Measurements from ENCODE around the gene GOLGA8N. TPM values are rescaled to one million over a fixed set of nuclear protein-coding genes. Genes with fewer than 3 reads are reported as not detected.

Gene GOLGA8N
- total RNA-seq, 3 donors from 2014 or later (not counting 1 experiment from before 2014, with no cell fraction given): 50.5 to 238 (median 72.9) TPM

DNA sequence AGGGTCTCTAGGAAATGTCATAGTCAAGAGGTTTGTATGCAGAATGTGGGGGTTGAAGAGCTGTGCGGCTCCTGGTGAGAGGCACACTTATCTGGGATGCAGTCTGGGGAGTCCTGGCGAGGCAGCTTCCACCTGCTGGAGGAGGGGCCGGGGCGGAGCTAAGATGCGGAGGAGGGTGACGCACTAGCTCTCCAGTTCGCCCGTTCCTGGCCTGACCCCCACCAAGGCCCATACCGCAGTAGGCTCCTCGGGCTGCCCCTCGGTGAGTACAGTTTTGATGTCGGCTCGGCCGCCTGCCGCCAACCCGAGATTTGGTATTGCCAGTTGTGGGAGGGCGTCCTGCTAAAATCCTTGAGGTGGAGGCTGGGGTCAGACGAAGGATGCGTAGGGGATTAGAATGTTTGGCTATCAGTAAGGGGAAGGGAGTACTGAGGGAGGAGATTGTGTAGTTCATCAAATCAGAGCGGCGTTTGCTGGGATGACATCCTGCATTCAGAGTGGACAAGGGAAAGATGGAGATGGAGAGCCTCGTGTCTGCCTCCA is 48.3 kb downstream of the GOLGA8N start, which contains the start of gene SCG5:
Gene SCG5, plus strand, starts transcription at position 194 of the 543 bp plus-strand sequence. CDS start 1,883 bp downstream, outside the sequence.
- Histone ChIP-seq H3K4me3 (ENCODE audit: low read length) (no peak within 1 kb of the TSS), H3K4me1 (ENCODE audit: control insufficient read depth, insufficient read depth, low read length) (peaks cover 3% of the 10 kb centered on the region), H3K9me3 (ENCODE audit: control insufficient read depth, insufficient read depth, low read length) (no peaks in the 10 kb centered on the region), H3K27me3 (ENCODE audit: control insufficient read depth, insufficient read depth, low read length) (no peaks in the 10 kb centered on the region), H3K36me3 (ENCODE audit: control insufficient read depth, insufficient read depth, low read length) (no peaks in the 10 kb centered on the region), H3K27ac (ENCODE audit: low read length) (no peak within 1 kb of the TSS)
- Mint-ChIP-seq H3K4me1 (peaks cover 9 to 10% of the 10 kb centered on the region in 2 donors), H3K9me3 (no peaks in the 10 kb centered on the region), H3K4me3 (peak within 1 kb of the TSS; percentile 25), H3K27me3 (ENCODE audit: low read depth in 2 of 2) (peaks cover 0 to 7% of the 10 kb centered on the region in 2 donors), H3K27ac (no peak within 1 kb of the TSS), H3K36me3 (peaks cover 5% of the 10 kb centered on the region)
- intact Hi-C loops (cut with micrococcal nuclease): no loop called here
- ATAC-seq: no peak
- 48% methylated on average over 22 of the region's 22 CpGs for WGBS (ENCODE audit: insufficient coverage)
- no peak for DNase-seq
- TF ChIP-seq CTCF (IDR thresholded peaks at IDR 0.05): no peak

DNA sequence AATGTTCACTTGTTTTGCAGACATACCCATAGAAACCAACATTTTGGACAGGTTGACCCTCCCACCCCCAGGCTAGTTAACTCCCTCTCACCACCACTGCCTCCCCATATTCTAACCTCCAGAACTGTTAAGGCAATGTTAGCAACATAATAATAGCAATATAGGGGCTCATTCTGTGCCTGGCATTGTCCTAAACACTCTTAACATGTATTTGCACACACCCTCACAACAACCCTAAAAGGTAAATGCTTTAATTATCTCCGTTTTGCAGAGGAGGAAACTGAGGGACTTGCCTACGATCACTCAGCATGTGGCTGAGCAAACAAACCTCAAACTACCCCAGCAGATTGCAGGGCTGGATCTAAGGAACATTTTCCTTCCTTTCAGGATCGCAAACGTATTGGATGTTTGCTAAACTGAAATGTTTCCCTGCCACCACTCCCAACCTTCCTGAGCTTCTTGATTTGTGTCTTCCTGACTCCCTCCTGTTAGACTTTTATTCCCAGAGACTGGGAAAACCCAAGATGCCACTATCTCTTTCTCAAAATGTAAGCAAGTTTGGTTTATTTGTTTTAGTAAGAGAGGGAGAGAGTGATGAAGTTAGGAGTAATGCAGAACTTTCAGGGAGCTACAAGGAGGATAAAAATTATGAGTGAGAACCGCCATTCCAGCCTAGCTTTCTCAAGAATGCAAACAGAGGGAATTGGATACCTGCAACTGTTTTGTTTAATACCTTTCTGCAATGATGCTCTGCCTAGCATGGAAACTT is 49.6 kb downstream of the GOLGA8N start:
- no peak for TF ChIP-seq CTCF (IDR thresholded peaks at IDR 0.05)
- peaks cover 9 to 10% of the 10 kb centered on the region in 2 donors for H3K4me1 Mint-ChIP-seq
- ATAC-seq: no peak
- no peaks in the 10 kb centered on the region for H3K9me3 Mint-ChIP-seq
- H3K27me3 ChIP-seq (ENCODE audit: control insufficient read depth, insufficient read depth, low read length): no peaks in the 10 kb centered on the region
- peaks cover 3% of the 10 kb centered on the region for H3K4me1 ChIP-seq (ENCODE audit: control insufficient read depth, insufficient read depth, low read length)
- H3K27ac ChIP-seq (ENCODE audit: low read length): no peak overlapping the region
- H3K27me3 Mint-ChIP-seq (ENCODE audit: low read depth in 2 of 2): peaks cover 0 to 7% of the 10 kb centered on the region in 2 donors
- H3K9me3 ChIP-seq (ENCODE audit: control insufficient read depth, insufficient read depth, low read length): no peaks in the 10 kb centered on the region
- no peak overlapping the region for H3K4me3 ChIP-seq (ENCODE audit: low read length)
- 90% methylated on average over 5 of the region's 5 CpGs for WGBS (ENCODE audit: insufficient coverage)
- no peaks in the 10 kb centered on the region for H3K36me3 Mint-ChIP-seq
- H3K36me3 ChIP-seq (ENCODE audit: control insufficient read depth, insufficient read depth, low read length): no peaks in the 10 kb centered on the region
- no peak overlapping the region for H3K4me3 Mint-ChIP-seq
- no peak for DNase-seq
- no peak overlapping the region for H3K27ac Mint-ChIP-seq
- intact Hi-C loops (cut with micrococcal nuclease): no loop called here

DNA sequence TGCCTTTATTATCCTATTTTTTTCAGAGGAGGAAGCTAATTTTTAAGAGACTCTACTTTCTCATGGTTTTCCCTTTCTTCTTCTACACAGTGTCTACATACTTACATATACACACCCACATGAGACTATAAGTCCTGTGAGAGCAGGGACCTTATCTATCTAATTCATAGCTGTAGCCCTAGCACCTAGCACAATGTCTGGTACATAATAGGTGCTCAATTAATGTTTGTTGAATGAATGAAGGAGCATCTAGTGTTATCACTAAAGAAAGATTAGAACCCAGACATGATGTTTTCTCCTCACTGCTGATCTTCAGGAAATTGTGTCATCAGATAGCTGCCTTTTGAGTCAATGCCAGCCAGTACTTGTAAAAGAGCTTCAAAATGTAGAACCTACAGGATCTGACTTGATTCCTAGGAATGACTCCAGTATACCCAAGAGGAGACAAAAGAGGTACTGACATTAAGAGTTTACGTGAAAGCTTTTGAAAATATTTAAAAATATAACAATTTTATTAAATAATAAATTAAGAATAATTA is 50.7 kb downstream of the GOLGA8N start:
- Mint-ChIP-seq H3K36me3 (no peaks in the 10 kb centered on the region), H3K27ac (no peak overlapping the region), H3K4me3 (no peak overlapping the region), H3K27me3 (ENCODE audit: low read depth in 2 of 2) (peaks cover 0 to 7% of the 10 kb centered on the region in 2 donors), H3K9me3 (no peaks in the 10 kb centered on the region), H3K4me1 (peaks cover 9 to 10% of the 10 kb centered on the region in 2 donors)
- no CpG with 5 or more reads among the region's 1 CpG for WGBS (ENCODE audit: insufficient coverage)
- Histone ChIP-seq H3K27me3 (ENCODE audit: control insufficient read depth, insufficient read depth, low read length) (no peaks in the 10 kb centered on the region), H3K27ac (ENCODE audit: low read length) (no peak overlapping the region), H3K36me3 (ENCODE audit: control insufficient read depth, insufficient read depth, low read length) (no peaks in the 10 kb centered on the region), H3K9me3 (ENCODE audit: control insufficient read depth, insufficient read depth, low read length) (no peaks in the 10 kb centered on the region), H3K4me3 (ENCODE audit: low read length) (no peak overlapping the region), H3K4me1 (ENCODE audit: control insufficient read depth, insufficient read depth, low read length) (peaks cover 3% of the 10 kb centered on the region)
- intact Hi-C loops (cut with micrococcal nuclease): no loop called here
- no peak for TF ChIP-seq CTCF (IDR thresholded peaks at IDR 0.05)
- ATAC-seq (no peak), DNase-seq (no peak)

Measured in natural killer cell (primary cell).